ENCODE results near the gene CTSW. TPM values are rescaled to one million over a fixed set of nuclear protein-coding genes. Genes with fewer than 3 reads are reported as not detected.
A peak's percentile ranks its signal among the peaks of the same experiment; 100 is the strongest.

Gene CTSW
- total RNA-seq, 6 donors from 2014 or later = 2.1 to 20.7 (median 11.4) TPM

DNA sequence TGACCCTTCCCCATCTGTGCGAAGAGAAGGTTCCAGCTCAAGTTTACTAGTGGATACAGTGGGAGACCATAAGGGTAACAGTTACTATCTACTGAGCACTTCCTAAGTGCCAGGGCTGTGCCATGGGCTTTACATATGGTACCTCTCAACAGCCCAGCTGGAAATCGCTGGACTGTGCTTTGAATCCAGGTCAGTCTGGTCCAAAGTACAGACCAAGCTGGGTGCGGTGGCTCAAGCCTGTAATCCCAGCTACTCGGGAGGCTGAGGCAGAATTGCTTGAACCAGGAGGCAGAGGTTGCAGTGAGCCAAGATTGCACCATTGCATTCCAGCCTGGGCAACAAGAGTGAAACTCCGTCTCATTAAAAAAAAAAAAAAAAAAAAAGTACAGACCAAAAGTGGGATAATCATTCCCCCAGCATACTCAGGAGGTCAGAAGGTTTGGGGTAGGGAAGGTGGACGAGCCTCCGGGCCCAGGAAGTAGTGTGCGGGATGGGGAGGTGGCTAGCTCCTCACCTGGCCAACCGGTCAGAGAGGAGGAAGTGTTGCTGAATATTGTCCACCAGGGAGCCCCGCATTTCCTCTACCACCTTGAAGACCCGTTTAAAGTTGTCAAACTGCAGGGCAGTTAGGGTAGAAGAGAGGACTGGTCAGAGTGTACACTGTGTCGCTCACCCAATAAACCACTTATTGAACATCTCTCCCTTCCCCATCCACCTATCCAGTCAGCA, 6.3 kb downstream of the CTSW start:
- Histone ChIP-seq H3K36me3 (peaks cover 6 to 48% (median 30%) of the 10 kb centered on the region in 4 donors), H3K27ac (no peak overlapping the region), H3K27me3 (no peaks in the 10 kb centered on the region), H3K4me1 (peaks cover 24 to 42% (median 37%) of the 10 kb centered on the region in 4 donors), H3K9me3 (no peaks in the 10 kb centered on the region), H3K4me3 (no peak overlapping the region)
- TF ChIP-seq POLR2A (IDR thresholded peaks at IDR 0.05) (no peak), POLR2AphosphoS5 (IDR thresholded peaks at IDR 0.05) (no peak), EP300 (IDR thresholded peaks at IDR 0.05) (no peak)
- TF ChIP-seq, protein P1, sequence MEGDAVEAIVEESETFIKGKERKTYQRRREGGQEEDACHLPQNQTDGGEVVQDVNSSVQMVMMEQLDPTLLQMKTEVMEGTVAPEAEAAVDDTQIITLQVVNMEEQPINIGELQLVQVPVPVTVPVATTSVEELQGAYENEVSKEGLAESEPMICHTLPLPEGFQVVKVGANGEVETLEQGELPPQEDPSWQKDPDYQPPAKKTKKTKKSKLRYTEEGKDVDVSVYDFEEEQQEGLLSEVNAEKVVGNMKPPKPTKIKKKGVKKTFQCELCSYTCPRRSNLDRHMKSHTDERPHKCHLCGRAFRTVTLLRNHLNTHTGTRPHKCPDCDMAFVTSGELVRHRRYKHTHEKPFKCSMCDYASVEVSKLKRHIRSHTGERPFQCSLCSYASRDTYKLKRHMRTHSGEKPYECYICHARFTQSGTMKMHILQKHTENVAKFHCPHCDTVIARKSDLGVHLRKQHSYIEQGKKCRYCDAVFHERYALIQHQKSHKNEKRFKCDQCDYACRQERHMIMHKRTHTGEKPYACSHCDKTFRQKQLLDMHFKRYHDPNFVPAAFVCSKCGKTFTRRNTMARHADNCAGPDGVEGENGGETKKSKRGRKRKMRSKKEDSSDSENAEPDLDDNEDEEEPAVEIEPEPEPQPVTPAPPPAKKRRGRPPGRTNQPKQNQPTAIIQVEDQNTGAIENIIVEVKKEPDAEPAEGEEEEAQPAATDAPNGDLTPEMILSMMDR (IDR thresholded peaks at IDR 0.05) = no peak
- DNase-seq (no peak), ATAC-seq (ENCODE audit: low FRiP score in 2 of 2) (no peak)
- 84 to 93% methylated on average over 12 of the region's 12 CpGs for WGBS, 2 donors

DNA sequence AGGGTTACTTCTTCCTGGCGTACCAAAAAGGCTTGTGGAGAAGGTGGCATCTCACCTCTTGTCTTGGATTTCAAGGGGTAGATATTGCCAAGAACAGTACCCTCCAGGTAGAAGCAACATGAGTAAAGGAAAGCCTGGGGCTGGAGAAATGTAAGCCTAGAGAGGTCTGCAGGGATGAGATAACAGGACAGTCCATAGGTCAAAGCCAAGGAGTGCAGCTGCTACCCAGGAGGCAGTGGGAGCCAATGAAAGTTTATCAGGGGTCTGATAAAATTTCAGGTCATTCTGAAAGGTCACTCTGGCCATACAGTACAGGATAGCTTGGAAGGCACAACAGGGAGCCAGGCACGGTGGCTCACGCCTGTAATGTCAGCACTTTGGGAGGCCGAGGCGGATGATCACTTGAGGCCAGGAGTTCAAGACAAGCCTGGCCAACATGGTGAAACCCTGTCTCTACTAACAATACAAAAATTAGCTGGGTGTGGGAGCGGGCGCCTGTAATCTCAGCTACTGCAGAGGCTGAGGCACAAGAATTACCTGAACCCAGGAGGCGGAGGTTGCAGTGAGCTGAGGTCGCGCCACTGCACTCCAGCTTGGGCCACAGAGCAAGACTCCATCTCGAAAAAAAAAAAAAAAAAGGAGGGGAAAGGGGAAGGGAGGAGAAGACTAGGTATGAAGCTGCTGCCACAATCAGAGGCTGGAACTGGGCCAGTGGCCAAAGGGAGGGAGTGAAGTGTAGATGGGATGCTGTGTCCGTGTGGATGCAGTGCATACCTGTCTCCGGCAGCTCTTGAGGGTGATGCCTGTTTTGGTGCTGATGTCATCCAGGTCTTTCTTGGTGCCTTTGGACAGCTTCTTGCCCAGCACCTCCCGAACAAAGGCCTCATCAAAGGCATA, 7.4 kb downstream of the CTSW start:
- TF ChIP-seq, protein P1 (IDR thresholded peaks at IDR 0.05) = no peak
- DNase-seq = no peak
- H3K27ac ChIP-seq = peak overlapping the region; percentile 94 to 98 (median 94)
- H3K36me3 ChIP-seq = peaks cover 6 to 47% (median 30%) of the 10 kb centered on the region in 4 donors
- 82 to 86% methylated on average over 14 of the region's 14 CpGs for whole genome bisulfite sequencing, 2 donors
- peak overlapping the region in 3 of 4 donors; percentile 60 to 86 (median 71) for H3K4me3 ChIP-seq
- peaks cover 34 to 53% (median 44%) of the 10 kb centered on the region in 4 donors for H3K4me1 ChIP-seq
- no peaks in the 10 kb centered on the region for H3K9me3 ChIP-seq
- ATAC-seq (ENCODE audit: low FRiP score in 2 of 2) = no peak
- H3K27me3 ChIP-seq = no peaks in the 10 kb centered on the region

DNA sequence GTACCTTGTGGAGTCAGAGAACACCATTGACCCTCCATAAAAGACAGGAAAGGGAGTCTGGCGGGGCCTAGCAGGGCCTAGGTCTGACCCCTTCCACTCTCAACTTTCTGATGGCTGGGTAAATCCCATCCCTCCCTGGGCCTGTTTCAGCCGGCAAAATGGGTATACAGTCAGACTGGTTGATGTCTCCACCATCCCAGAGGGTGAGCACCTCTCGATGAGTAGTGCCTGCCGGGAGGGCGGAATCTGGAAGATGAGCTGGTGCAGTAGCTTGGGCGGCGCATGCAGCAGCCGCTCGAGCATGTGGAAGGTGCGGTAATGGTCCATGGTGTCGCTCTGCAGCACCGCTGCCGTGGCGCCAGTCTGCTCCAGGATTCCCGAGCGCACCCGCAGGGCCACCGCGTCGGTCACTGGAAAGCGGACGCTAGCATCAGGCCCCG, 8.1 kb downstream of the CTSW start:
- Histone ChIP-seq H3K27me3 (no peaks in the 10 kb centered on the region), H3K4me1 (peaks cover 40 to 59% (median 51%) of the 10 kb centered on the region in 4 donors), H3K27ac (peak overlapping the region; percentile 94 to 98 (median 94)), H3K36me3 (peaks cover 3 to 40% (median 25%) of the 10 kb centered on the region in 4 donors), H3K4me3 (peak overlapping the region; percentile 60 to 87 (median 78)), H3K9me3 (no peaks in the 10 kb centered on the region)
- no peak for TF ChIP-seq POLR2A (IDR thresholded peaks at IDR 0.05)
- no peak for TF ChIP-seq POLR2AphosphoS5 (IDR thresholded peaks at IDR 0.05)
- TF ChIP-seq, protein P1 (IDR thresholded peaks at IDR 0.05) = no peak
- ATAC-seq (ENCODE audit: low FRiP score in 2 of 2) = no peak
- no peak for DNase-seq
- WGBS, 2 donors = 2 to 83% methylated on average over 1 to 21 of the region's 23 CpGs

DNA sequence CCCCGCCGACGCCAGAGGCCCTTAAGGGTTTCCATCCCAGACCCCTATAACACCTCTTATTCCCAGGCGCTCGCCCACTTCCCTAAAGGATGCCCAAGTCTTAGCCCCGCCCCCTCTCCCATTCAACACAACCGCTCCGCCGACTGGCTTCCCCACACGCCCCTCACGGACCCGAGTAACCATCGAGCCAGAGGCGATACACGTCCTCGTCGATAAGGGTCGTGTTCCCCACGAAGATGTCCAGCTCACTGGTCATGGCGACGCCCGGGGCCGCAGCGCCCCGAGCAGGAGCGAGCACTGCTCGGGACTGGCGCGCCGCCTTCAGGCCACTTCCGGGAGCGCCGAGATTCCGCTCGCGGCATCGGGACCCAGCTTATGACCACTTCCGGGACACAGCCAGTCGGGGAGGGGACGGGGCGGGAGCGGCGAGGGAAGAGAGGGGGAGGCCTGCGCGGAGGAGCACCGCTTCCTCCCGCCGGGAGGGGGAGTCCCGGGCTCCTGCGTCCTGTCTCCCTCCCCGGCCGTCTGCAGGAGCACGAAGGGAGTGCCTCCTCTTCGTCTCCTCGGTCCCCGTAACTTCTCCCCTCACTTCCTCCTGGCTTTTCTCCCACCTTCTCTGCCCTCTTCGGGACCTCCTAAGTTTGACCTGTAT, 8.7 kb downstream of the CTSW start, which contains the start of gene FIBP:
TSS of gene FIBP (minus strand) at position 309 of the 652 bp plus-strand sequence. CDS start at position 256, 53 bp downstream.
- H3K36me3 ChIP-seq = peaks cover 3 to 34% (median 19%) of the 10 kb centered on the region in 4 donors
- DNase-seq = peak; percentile 98 to 99
- peaks cover 46 to 65% (median 56%) of the 10 kb centered on the region in 4 donors for H3K4me1 ChIP-seq
- peak within 1 kb of the TSS; percentile 94 to 98 (median 94) for H3K27ac ChIP-seq
- ATAC-seq (ENCODE audit: low FRiP score in 2 of 2) = peak; percentile 87 to 94
- TF ChIP-seq POLR2A (IDR thresholded peaks at IDR 0.05) (peak in 3 of 4 donors; percentile 48 to 88 (median 81)), EP300 (IDR thresholded peaks at IDR 0.05) (peak in 1 of 4 donors; percentile 19), POLR2AphosphoS5 (IDR thresholded peaks at IDR 0.05) (peak; percentile 88 to 93)
- TF ChIP-seq, protein P1 (IDR thresholded peaks at IDR 0.05) = peak; percentile 91 to 99 (median 98)
- no peaks in the 10 kb centered on the region for H3K9me3 ChIP-seq
- no peaks in the 10 kb centered on the region for H3K27me3 ChIP-seq
- 1% methylated on average over 19 to 34 of the region's 57 CpGs for WGBS, 2 donors
- H3K4me3 ChIP-seq = peak within 1 kb of the TSS; percentile 60 to 87 (median 78)
